Hepatocyte (in vitro differentiated cells): ENCODE results near the gene MRPL44.

Experiments used
- CTCF ChIP-seq: fragments of 200-600 bp; sonication (generic); IDR thresholded peaks from 2 replicates; pipeline ENCODE4 v1.5.1; 2016; ENCODE audit warnings: antibody characterized with exemption, mild to moderate bottlenecking; ENCODE audit not compliant: poor library complexity
- EZH2 ChIP-seq: fragments of 200-600 bp; sonication (generic); IDR thresholded peaks from 2 replicates; pipeline ENCODE4 v1.6.1; 2016; ENCODE audit warnings: antibody characterized with exemption, mild to moderate bottlenecking, borderline replicate concordance
- EZH2phosphoT487 ChIP-seq: fragments of 200-600 bp; sonication (generic); IDR thresholded peaks from one replicate; pipeline ENCODE4 v1.6.1; 2018; ENCODE audit warnings: antibody characterized with exemption, mild to moderate bottlenecking, low read depth, moderate library complexity; ENCODE audit not compliant: unreplicated experiment, severe bottlenecking

DNA sequence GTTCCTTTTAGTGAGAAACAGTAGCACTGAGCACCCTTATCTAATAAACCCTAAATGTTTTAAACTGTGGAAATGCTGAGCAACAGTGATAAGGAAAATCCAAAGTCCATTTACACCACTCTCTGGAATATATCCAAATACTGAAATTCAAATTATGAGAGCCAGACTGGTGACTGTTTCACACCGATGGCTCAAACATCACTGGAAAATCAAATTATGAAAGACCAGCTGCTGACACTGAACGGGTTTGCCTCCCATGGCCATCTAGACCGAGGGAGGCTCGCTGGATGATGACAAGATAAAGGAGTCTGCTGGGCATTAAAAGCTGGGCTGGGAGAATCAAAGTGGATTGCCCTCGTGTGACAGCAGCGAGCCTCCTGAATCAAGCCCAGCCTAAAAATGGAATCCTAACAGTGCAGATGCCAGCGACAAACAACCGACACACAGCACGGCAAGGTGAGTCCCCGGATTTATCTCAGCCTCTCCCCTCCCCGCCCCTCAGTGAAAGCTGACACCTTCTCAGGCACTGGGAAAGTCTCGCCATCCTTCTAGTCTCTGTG, 51.5 kb downstream of the MRPL44 start:
- TF ChIP-seq CTCF (no peak), EZH2phosphoT487 (no peak), EZH2 (no peak)
